ENCODE data around the gene ISL2.

Gene ISL2

DNA sequence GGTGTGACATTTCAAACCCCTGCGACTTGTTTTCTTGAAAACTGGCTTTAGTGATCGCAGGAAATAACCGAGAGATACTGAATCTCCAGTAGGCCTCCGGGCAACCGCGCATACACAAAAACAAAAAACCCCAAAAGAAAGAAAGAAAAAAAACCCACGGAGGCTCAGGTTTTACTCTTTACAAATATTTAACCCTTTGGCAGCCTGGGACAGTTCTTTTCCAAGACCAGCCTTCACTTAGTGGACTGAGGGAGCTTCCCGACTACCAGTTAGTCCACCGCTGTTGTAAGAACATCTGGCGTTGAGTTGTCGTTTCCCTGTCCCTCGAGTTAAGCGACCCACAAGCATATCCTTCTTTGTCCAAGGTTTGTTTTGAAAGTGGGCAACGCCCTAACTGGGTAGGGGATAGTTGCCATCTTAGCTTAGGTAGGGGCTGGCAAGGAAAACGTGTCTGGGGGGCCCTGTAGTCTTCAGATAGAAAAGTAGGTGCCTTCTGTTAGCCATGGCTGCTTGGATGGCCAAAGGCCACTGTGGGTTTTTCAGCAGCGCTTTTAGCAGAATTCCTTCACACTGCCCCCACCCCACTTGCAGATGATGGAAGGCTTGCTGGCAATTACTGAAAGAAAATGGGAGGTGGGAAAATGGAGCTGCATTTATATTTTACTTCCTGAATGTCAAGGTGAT, 6.9 kb downstream of the ISL2 start:
- DNase-seq: no peak

DNA sequence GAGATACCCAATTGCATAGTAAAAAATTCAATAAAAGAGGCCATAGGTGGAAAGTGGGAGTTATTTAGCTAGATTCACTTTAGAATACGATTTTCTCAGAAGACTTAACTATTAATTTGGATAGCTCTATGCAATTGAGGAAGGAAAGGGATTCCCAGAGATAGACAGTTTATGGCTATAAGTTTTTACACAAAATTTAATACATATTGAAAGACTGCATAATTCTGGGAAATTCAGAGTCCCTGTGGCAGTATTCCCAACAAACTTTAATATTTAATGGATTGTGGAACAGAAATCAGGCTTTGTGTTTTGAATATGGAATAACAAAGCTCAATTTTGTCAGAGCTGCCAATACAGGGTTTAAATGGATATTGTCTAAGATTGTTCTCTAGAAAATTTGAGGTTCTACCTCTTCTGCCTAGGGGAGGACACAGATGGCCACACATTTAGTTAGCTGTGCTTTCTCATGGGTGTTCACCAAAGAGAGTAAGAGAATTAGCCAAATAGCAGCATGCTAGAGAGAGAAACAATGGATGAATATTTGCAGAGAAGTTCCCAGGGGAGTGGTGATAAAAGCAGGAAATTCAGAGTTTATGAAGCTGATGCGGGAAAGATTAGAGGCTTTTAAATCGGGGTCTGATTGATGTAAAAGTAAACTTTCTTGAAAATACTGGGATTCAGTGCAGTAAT, 8.5 kb downstream of the ISL2 start:
- DNase-seq: no peak

DNA sequence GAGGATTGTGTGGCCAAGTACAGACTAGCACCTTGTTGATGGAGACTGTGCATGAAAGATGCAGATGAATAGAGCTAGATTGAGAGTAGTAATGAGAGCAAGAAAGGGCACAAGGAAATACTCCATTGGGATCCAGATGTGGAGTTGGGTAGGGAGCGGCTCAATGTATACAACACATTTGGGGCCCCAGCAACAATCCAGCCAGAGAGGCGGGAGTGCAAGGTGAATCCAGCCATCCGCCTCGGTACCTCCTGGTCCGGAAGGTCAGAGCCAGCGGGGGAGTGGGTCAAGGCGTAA, 9.0 kb downstream of the ISL2 start:
- no peak for DNase-seq

DNA sequence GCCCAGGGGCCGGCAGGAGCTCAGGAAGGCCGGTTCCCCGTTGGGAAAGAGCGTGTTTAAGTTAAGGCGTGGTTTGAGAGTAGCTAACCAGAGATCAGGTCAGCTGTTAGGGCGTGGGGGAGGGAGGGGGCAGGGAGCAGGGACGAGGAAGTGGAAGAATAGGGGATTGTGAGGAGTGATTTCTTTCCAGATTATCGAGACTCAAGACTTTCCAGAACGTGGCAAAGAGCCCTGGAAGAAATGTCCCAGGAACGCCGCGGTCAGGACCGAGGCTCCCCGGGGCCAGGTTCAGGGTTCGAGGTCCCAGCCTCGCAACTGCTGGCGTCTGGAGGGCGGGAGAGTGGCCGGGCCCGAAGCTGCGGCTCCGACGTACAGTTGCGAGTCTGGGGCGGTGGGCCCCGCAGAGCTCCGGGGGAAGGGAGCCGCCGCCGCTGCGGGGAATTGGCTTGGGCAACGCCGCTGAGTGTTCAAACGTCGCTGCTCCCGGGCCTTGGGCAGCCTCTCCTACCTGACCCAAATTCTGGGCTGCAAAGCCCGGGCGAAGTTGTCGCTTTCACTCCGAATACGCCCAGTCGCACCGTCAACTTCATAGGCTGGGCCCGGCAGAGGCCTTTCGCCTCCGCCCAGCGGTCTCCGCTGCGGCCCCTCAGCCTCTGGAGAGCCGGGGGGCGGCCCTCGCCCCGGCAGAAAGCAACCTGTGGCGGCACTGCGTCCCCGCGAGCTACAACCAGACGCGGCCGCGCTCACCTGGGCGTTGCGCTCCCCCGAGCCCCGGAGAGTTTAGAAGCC, 9.5 kb downstream of the ISL2 start:
- DNase-seq: no peak

DNA sequence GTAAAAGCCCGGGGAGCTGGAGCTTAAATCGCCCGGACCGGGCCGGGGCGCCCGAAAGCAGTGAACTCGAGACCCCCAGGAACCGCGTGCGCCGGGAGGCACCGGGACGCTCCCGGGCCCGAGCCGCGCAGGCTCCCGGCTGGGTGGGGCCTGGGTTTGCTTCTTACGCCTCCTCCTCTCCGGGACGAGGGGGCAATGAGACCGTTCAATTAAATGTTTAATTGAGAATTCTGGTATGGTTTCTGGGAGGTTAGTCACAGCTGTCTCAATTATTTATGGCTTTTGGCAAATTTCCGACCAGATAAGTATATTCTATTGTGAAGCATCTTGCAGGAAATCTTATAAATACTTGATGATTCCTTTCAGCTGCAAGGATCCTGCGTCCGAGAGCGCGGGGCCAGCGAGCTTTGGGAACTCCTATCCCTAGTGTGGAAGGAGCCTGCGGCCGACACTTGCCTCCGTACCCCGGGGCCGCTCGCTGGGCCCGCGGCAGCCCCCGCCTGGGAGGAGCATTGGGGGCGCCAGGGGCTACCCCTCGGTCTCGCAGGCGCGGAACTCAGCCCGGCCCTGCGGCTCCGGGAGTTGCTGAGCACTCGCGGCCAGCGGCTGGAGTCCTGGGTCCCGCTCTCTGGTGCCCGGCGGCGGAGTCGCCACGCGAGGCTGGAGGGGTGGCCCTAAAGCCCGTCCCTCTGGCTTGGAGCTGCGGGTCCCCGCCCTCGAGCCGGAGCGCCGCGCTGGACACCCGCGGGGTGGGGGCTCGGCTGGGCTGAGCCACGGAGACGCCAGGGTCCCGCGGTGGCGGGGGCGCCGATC, 10.3 kb downstream of the ISL2 start:
- no peak for DNase-seq

DNA sequence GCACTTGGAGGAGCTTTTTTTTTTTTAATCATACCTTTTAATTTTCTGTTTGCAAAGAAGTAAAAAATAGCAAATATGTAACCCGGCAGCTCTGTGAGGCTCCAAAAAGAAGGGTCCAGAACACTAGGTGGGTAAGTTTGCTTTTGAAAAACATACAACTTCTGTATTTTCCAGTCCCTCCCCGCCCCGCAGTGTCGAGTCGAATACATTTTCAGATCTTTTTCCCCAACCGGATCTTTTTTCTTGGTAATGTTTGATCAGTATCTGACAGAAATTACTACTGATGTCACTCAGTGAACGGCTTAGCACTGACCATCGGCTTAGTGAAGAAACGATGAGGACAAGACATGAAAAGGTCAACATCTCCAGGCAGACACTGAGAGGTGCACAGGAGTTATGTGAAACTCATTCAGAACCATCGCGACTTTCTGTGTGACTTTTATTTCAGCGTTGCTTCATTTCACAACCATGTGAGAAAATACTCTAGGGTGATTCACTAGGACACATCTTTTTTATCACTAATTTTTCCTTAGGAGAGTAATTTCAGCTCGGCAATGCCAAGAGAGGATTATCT, 11.0 kb downstream of the ISL2 start:
- no peak for DNase-seq

DNA sequence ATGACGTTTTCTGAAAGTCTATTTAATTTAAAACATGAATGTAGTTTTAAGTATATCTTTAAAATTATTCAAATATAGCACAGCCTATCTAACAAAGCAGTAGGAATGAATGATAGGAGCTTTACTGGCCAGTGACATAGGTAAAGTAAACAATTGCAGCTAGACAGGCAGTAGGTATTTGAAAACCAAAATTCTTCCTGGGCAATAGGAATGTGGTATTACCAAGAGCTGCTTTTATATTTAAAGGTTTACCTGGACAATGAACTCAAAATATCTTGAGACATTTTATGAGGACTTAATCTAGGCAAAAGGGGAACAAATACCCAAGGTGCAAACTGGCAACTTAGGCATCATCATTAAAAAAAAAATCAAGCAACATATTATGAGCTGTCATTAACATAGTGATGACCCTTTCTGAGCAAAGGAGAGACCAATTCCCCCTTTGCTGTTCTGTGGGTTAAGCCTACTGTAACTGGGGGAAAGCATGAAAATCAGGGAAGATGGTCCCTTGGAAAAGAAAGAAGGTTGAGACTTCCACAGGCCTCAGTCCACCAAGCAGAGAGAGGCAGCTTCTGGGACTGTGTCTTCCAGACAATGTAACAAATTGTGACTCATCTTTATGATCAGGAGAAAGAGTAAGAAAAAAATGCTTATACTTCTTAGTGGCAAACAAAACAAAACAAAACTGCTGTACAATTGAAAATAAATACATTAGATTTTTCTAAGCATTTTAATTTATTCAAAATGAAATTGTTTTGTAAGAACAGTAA, 12.9 kb downstream of the ISL2 start:
- no peak for DNase-seq

DNA sequence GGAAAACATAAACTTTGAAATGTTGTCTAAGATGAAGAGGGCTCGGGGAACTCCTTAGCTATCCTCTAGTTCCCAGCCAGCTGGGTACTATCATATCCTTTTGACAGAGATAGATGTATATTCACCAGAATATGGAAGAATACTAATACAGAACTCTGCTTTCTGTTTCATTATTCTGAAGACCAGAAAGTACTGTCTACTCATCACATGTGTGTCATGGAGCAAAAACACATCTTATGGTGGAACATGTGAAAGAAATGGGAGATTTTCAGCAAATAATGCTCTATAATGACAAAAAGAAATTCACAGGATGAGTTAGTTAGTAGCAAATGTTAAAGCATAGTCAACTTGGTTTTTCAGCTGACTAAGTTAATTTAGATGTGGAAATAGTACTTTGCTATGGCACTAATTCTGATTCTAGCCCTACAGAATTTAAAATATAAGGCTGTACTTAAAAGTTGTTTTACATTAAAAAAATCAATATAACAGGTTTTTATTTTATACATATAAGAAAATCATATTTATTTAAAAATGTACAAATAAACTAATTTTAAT, 16.5 kb downstream of the ISL2 start:
- no peak for DNase-seq

DNA sequence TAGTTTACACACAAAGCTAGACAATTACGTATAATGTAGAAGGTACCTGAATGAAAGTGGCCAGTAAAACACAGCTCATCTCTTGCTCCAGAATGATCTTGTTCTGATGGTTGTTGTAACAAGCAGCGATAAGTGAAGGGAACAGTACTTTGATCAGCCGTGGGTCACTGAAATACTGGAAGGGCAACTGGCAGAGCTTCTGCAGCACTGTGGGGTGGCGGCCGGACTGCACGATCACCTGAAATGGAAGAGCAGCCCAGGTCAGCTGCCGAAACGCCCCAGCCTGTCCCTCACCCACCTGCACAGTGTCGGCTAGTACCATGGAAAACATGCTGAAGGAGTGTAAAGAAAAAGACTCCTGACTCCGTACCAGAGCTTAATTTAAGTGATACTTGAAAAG, 17.3 kb downstream of the ISL2 start:
- no peak for DNase-seq

DNA sequence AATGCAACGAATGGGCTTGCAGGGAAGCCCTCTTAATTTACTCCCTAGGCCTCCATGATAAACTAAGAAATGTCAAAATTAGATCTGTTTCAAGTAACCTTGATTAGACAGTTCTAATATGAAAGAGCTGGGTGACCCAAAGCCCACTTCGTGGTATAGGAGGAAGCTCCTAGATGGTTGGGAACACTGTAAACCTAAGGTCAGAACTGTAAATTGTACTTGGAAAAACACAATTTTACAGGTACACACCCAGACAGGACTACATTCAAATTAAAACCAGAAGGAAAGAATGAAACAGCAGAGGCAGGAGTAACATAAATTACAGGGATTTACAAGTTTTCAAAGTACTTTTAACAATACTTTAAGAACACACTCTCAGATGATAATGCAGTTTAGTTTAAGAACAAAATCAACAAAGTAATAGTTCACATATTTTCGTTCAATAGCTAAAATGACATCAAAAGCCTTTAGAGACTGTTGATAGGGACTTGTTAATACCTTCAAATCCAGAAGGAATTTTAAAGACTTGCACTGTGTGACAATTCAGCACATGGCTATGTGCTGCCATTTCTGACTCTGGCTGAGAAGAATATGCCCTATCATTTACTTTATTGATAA, 18.4 kb downstream of the ISL2 start:
- DNase-seq: no peak

DNA sequence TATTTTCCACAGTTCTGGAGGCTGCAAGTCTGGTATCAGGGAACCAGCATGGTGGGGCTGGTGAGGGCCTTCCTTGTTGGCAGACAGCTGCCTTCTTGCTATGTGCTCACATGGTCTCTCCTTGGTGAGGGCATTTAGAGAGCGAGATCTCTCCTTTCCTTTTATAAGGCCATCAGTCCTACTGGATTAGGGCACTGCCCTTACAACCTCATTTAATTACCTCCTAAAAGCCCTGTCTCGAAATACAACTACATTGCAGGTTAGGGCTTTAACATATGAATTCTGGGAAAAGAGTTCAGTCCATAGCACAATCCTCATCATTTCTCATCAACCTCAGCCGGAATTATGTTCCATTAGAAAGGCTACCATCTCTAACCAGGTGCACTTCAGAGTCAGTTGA, 21.9 kb downstream of the ISL2 start:
- DNase-seq: no peak

DNA sequence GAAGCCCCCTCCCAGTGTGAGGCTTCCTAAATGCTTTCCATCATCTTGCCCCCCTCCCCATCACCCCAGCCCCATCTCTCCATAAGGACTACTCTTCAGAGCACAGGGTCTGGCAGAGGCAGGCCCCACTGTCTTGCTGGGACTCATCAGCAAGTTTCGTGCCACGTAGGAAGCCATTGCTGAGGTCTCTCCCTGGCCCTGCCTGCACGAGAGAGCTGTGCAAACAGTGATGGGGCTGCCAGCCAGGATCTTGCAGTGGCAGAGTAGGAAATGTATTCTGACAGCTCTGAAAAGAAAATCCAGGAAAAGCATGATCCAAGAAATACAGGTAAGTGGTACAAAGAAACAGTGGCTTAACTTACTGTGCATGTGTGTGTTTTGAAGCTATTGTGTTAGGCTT, 22.6 kb downstream of the ISL2 start:
- no peak for DNase-seq

DNA sequence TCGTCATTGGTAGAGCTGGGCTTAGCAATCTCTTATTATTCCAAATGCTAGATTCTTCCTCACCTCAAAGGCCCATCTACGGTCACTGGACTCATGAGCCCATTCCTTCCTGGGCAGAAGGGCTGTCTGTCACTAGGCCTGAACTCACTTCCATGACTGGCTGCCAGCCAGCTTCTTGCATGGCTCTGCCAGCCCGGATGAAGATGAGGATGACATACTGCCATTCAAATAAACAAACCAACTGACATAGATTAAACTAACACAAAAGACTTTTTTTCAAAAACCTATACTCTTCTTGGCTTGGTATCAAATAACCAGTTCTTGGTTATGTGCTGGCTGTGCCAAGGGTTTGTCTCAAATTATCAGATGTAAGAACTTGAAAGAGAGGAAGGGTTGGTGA, 23.8 kb downstream of the ISL2 start:
- no peak for DNase-seq

DNA sequence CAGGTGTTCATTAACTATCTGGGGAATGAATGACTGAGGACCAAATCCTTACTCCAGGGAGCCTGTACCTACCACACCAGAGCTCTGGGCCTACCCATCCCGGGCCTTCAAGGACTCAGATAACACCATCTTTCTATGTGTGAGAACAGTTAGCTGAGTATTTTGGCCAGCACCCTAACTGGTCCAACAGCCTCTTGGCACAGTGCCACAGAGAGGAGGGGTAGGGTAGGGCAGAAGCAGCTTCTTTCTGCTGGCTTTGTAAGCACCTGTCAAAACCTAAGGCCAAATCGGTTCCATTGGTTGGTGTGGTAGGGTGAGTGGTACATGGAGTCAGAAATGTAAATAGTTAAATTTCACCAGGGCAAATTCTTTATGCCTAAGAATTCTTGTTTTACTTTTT, 26.7 kb downstream of the ISL2 start:
- no peak for DNase-seq

DNA sequence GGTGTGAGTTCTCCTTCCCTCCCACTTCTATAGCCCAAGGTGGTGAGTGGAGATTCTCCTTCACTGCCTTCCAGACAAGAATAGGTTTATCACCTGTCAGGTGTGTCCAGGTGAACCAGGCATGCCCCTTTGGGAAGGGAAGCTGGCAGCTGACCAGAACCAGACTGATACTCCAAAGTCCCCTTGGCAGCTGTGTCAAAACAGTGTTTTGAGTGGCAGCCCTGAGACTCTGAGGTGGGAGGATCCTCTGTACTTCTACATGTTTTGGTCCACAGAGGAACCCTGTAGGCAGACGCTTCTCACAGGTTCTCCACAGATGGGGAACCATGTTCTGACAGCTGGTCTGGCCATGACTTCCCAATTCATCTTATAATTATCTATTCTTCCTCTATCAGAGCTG, 30.1 kb downstream of the ISL2 start:
- no peak for DNase-seq

DNA sequence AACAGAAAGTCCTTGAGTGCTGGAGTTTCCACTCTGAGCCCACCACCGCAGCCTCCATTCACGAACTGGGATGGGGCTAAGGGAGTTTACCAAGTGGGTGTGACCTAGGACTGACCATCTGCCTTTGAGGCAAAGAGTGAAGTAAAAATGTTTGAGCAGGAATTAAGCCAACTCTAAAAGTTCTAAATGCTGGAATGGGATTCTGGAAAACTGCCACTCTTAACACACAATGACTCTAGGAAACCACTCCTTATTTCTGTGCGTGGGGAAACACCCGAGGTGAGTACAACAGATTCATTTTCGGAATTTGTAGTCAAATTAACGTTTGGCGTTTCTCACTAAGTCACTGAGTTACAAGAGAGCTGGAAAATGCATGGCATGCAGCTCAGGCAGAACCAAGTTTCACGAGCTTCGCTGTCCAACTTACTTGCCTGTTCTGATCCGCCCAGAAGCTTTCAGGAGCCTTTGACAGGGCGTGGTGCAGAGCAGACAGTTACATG, 31.6 kb downstream of the ISL2 start:
- DNase-seq: no peak

DNA sequence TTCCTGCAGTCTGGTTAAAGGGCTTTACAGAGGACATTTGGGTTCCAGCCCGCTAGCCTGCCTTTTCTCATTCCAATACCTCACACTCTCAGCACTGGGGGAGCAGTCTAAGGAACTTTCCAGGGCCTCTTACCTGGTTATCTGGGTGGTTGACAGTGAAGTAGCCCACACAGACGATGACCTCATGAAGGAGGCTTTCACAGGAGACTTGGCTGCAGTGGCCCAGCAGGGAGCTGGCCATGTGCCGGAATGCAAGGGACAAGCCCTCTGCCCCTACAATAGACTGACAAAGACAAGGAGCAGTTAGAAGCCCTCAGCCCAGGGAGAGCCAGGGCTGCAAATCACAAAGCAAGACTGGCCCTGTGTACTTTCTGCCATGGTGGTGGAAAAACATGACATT, 39.5 kb downstream of the ISL2 start:
- no peak for DNase-seq

DNA sequence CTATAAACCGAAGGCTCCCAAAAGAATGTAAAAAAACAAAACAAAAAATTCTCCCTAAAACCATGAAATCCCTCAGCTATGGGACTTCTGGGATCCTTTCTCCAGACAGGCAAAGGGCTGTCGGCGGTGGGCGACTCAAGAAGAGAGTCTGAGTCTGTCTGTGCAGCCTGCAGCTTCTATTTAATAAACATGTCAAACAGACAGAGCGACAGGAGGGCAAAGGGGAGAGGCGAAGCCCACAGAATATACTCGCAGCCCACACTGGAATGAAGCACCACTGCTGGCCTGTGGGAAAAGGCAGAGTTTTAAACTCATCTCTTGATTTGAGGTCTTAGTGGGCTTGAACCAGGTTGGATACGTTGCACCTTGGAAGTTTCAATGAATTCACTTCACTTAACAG, 40.2 kb downstream of the ISL2 start:
- no peak for DNase-seq

DNA sequence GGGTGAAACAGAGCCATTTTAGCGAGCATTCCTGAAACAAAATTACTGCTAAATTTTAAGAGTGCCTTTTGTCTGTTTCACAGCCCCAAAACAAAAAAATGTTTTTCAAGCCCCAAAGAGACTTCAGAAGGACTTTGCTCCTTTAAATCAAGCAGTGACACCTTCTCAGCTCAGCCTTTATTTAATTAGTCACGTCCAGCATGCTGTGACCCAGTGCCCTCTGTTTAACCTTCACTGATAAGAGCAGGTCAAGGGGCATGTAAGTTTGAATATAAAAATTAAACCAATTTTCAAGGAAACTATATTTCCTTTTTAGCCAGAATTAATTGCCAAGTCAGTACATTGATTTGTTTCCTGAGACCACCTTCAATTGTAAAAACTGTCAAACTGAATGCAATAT, 40.6 kb downstream of the ISL2 start:
- no peak for DNase-seq

DNA sequence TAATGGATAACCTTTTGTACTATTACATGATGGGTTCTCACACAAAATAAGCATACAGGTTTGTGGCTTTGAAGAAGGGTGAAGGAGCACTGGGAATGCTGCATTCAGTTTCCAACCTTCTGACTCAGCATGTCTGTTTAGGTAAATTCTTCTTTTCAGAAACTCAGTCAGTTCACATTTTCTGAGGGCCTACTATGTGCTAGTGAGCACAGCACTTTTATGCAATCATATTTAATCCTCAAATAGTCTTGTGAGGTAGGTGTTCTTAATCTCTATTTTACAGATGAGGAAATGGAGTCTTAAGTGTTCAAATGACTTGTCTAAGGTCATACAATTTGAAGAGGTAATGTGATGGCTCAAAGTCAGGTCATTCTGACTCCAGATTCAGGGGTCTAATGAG, 41.2 kb downstream of the ISL2 start:
- DNase-seq: no peak

DNA sequence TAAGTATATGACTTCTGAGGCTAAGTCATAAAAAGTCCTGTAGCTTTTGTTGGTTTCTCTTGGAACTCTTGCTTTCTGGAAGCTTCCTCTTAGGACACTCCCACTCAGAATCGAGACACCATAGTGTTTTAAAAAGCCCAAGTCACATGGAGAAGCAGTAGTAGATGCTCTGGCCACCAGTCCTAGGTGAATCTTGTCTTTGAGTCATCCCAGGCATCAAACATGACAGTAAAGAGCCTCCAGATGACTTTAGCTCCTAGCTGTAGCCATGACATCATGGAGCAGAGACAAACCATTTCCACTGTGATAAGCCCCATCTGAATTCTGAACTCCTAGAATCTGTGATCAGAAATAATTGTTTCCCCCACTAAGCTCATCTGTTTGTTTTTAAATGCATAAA, 42.1 kb downstream of the ISL2 start:
- DNase-seq: no peak
